HEK293 (cell line): ENCODE data around the gene VWF.

ENCODE experiments used
- CTCF ChIA-PET: fragments of 350-600 bp; formaldehyde crosslinking; extraction: SDS; loops from one replicate; lab custom pipeline; 2021; ENCODE audit warnings: antibody characterized with exemption; lab: Yijun Ruan, JAX
- POLR2A ChIA-PET: fragments of 300-600 bp; formaldehyde crosslinking; extraction: SDS; loops from one replicate; lab custom pipeline; 2020; ENCODE audit warnings: antibody characterized with exemption, inconsistent platforms; lab: Yijun Ruan, JAX
- H3K27ac ChIP-seq: fragments of 200-500 bp; sonication (Bioruptor generic); 2 replicates; pipeline ENCODE4 v1.5.1; 2014; ENCODE audit warnings: low read depth, low read length, control low read depth, inconsistent platforms; ENCODE audit errors: extremely low read depth
- H3K36me3 ChIP-seq, 2 experiments: fragments of 200-500 bp in 1 of 2; sonication (Bioruptor generic) in 1 of 2; 1 replicate in 1 of 2; 2 replicates in 1 of 2; pipeline ENCODE4 v1.5.1; 2014 to 2017; ENCODE audit warnings: inconsistent platforms in 2 of 2, low read length in 2 of 2; ENCODE audit not compliant: control insufficient read depth in 2 of 2, insufficient read depth in 1 of 2
- H3K4me1 ChIP-seq: fragments of 200-500 bp; sonication (Bioruptor generic); 2 replicates; pipeline ENCODE4 v1.5.1; 2014; ENCODE audit warnings: mild to moderate bottlenecking, low read length, inconsistent platforms; ENCODE audit not compliant: control insufficient read depth, insufficient read depth
- H3K4me3 ChIP-seq: 2 replicates; pipeline ENCODE4 v1.5.1; 2011; ENCODE audit warnings: low read depth, mild to moderate bottlenecking, control low read depth, low read length, moderate library complexity
- H3K9me3 ChIP-seq: fragments of 200-500 bp; sonication (Bioruptor generic); 2 replicates; pipeline ENCODE4 v1.5.1; 2014; ENCODE audit warnings: low read depth, low read length, inconsistent platforms; ENCODE audit not compliant: control insufficient read depth, insufficient read depth
- GLI2 ChIP-seq: fragments of 450-650 bp; formaldehyde crosslinking; IDR thresholded peaks from 2 replicates; pipeline ENCODE4; 2017; ENCODE audit warnings: missing biosample characterization, missing genetic modification characterization, low read depth, borderline replicate concordance
- GLIS2 ChIP-seq: fragments of 450-650 bp; formaldehyde crosslinking; IDR thresholded peaks from 2 replicates; pipeline ENCODE4 v1.5.1; 2016; ENCODE audit warnings: missing biosample characterization, missing genetic modification characterization
- MEIS1 ChIP-seq: sonication (generic); formaldehyde crosslinking; IDR thresholded peaks from 2 replicates; pipeline ENCODE4 v1.8.1; 2022; ENCODE audit warnings: missing genetic modification reagents, mild to moderate bottlenecking, borderline replicate concordance
- ZFP37 ChIP-seq: fragments of 450-650 bp; formaldehyde crosslinking; IDR thresholded peaks from 2 replicates; pipeline ENCODE4 v1.5.1; 2016; ENCODE audit warnings: missing biosample characterization, missing genetic modification characterization
- ZNF157 ChIP-seq: fragments of 450-650 bp; formaldehyde crosslinking; IDR thresholded peaks from 2 replicates; pipeline ENCODE4 v1.5.1; 2016; ENCODE audit warnings: missing biosample characterization, missing genetic modification characterization
- ZNF221 ChIP-seq: fragments of 450-650 bp; formaldehyde crosslinking; IDR thresholded peaks from 2 replicates; pipeline ENCODE4 v1.5.1; 2017; ENCODE audit warnings: missing biosample characterization, missing genetic modification characterization, borderline replicate concordance
- ZNF23 ChIP-seq: fragments of 450-650 bp; formaldehyde crosslinking; IDR thresholded peaks from 2 replicates; pipeline ENCODE4 v1.5.1; 2016; ENCODE audit warnings: missing biosample characterization, missing genetic modification characterization, borderline replicate concordance
- ZNF423 ChIP-seq: fragments of 450-650 bp; formaldehyde crosslinking; IDR thresholded peaks from 2 replicates; pipeline ENCODE4 v1.5.1; 2016; ENCODE audit warnings: missing biosample characterization, missing genetic modification characterization
- ZNF514 ChIP-seq: fragments of 450-650 bp; formaldehyde crosslinking; IDR thresholded peaks from 2 replicates; pipeline ENCODE4 v1.5.1; 2016; ENCODE audit warnings: missing biosample characterization, missing genetic modification characterization
- ZNF558 ChIP-seq: fragments of 450-650 bp; formaldehyde crosslinking; IDR thresholded peaks from 2 replicates; pipeline ENCODE4 v1.5.1; 2016; ENCODE audit warnings: missing biosample characterization, missing genetic modification characterization
- ZNF600 ChIP-seq: fragments of 450-650 bp; formaldehyde crosslinking; IDR thresholded peaks from 2 replicates; pipeline ENCODE4 v1.5.1; 2016; ENCODE audit warnings: missing biosample characterization, missing genetic modification characterization
- ZNF658 ChIP-seq: fragments of 450-650 bp; formaldehyde crosslinking; IDR thresholded peaks from 2 replicates; pipeline ENCODE4; 2016; ENCODE audit warnings: missing biosample characterization, missing genetic modification characterization
- ZNF791 ChIP-seq: fragments of 450-650 bp; formaldehyde crosslinking; IDR thresholded peaks from 2 replicates; pipeline ENCODE4 v1.5.1; 2016; ENCODE audit warnings: missing biosample characterization, missing genetic modification characterization
- TF ChIP-seq, protein P1 (sequence below): fragments of 450-650 bp; formaldehyde crosslinking; IDR thresholded peaks from 2 replicates; pipeline ENCODE4 v1.5.1; 2016; ENCODE audit warnings: missing biosample characterization, missing genetic modification characterization
- TF ChIP-seq, protein P2 (sequence below): fragments of 450-650 bp; formaldehyde crosslinking; IDR thresholded peaks from 2 replicates; pipeline ENCODE4 v1.5.1; 2017; ENCODE audit warnings: missing biosample characterization, mild to moderate bottlenecking, missing genetic modification characterization, moderate library complexity
- TF ChIP-seq, protein P3 (sequence below): fragments of 450-650 bp; formaldehyde crosslinking; IDR thresholded peaks from 2 replicates; pipeline ENCODE4 v1.5.1; 2016; ENCODE audit warnings: missing biosample characterization, missing genetic modification characterization, borderline replicate concordance
- TF ChIP-seq, protein P4 (sequence below): fragments of 450-650 bp; formaldehyde crosslinking; IDR thresholded peaks from 2 replicates; pipeline ENCODE4 v1.5.1; 2016; ENCODE audit warnings: missing biosample characterization, missing genetic modification characterization
- TF ChIP-seq, protein P5 (sequence below): fragments of 450-650 bp; formaldehyde crosslinking; IDR thresholded peaks from 2 replicates; pipeline ENCODE4 v1.5.1; 2016; ENCODE audit warnings: missing biosample characterization, missing genetic modification characterization
- TF ChIP-seq, protein P6 (sequence below): fragments of 450-650 bp; formaldehyde crosslinking; IDR thresholded peaks from 2 replicates; pipeline ENCODE4 v1.5.1; 2016; ENCODE audit warnings: missing biosample characterization, missing genetic modification characterization

Gene VWF

DNA sequence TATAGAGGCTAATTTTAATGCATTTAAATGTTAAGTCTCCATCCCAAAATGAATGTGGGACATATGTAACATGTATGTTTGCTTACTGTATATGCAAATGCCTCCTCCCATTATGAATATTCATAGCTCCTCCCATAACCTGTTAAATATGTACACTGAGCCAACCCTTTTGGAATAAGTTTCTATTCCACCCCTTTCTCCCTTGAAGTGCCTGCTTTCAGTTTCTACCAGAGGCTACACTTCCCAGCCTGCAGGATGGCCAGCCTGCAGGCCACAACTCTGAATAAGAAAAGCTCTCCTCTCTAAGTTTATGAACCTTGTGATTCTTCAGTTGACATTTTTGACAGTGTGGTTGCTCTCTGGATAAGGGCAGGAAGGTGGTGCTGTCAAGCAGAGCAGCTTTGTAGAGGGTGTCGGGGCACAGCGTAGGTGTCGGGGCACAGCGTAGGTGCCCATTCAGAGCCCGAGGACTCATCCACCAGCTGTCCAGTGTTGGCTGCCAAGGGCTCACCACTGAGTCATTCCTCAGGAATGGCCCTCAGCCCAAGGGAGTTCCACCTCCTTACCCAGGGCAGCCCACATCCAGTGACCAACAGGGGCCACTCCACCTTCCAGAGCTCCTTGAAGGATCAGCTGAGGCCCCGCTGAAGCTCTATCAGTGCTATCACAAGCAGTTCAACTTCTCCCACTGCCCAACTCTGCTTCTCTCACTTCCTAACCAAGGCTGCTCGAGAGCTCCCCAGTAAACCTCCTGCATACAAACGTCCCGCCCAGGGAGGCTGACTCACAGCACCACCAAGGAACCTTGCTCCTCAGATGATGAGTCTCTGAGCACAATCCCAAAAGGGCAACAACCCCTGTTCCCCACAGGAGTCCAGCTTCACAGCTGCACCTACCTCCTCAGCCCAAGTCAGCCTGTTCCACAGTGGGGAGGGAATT is 31.4 kb downstream of the VWF start:
- Histone ChIP-seq H3K36me3 (no peaks in the 10 kb centered on the region), H3K4me3 (no peak overlapping the region), H3K27ac (no peak overlapping the region), H3K4me1 (peaks cover 2% of the 10 kb centered on the region; the same call in 1 of the 2 replicates), H3K9me3 (no peaks in the 10 kb centered on the region)
- CTCF ChIA-PET: interaction anchor here (0.6 to 1.5 kb wide), 5 partner anchors 9 to 103 kb away, joined by 3 to 5 read pairs (median 4); no protein-coding TSS in a partner anchor
- POLR2A ChIA-PET: interaction anchor here (0.6 to 1.0 kb wide), 3 partner anchors 9 to 101 kb away, joined by 3 to 4 read pairs (median 3); no protein-coding TSS in a partner anchor
- peak; percentile 58 for TF ChIP-seq ZFP37
- TF ChIP-seq, protein P1, sequence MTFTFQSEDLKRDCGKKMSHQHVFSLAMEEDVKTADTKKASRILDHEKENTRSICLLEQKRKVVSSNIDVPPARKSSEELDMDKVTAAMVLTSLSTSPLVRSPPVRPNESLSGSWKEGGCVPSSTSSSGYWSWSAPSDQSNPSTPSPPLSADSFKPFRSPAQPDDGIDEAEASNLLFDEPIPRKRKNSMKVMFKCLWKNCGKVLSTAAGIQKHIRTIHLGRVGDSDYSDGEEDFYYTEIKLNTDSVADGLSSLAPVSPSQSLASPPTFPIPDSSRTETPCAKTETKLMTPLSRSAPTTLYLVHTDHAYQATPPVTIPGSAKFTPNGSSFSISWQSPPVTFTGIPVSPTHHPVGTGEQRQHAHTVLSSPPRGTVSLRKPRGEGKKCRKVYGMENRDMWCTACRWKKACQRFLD: no peak
- no peak for TF ChIP-seq ZNF514 (tag by site-specific recombination)
- no peak for TF ChIP-seq MEIS1 (CRISPR knock-in tag)
- no peak for TF ChIP-seq ZNF423
- peak; percentile 74 for TF ChIP-seq ZNF600
- TF ChIP-seq ZNF558 (tag by site-specific recombination): no peak
- TF ChIP-seq, protein P2, sequence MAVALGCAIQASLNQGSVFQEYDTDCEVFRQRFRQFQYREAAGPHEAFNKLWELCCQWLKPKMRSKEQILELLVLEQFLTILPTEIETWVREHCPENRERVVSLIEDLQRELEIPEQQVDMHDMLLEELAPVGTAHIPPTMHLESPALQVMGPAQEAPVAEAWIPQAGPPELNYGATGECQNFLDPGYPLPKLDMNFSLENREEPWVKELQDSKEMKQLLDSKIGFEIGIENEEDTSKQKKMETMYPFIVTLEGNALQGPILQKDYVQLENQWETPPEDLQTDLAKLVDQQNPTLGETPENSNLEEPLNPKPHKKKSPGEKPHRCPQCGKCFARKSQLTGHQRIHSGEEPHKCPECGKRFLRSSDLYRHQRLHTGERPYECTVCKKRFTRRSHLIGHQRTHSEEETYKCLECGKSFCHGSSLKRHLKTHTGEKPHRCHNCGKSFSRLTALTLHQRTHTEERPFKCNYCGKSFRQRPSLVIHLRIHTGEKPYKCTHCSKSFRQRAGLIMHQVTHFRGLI (tag by site-specific recombination): no peak
- TF ChIP-seq ZNF221: no peak
- no peak for TF ChIP-seq ZNF658 (tag by site-specific recombination)
- TF ChIP-seq, protein P3, sequence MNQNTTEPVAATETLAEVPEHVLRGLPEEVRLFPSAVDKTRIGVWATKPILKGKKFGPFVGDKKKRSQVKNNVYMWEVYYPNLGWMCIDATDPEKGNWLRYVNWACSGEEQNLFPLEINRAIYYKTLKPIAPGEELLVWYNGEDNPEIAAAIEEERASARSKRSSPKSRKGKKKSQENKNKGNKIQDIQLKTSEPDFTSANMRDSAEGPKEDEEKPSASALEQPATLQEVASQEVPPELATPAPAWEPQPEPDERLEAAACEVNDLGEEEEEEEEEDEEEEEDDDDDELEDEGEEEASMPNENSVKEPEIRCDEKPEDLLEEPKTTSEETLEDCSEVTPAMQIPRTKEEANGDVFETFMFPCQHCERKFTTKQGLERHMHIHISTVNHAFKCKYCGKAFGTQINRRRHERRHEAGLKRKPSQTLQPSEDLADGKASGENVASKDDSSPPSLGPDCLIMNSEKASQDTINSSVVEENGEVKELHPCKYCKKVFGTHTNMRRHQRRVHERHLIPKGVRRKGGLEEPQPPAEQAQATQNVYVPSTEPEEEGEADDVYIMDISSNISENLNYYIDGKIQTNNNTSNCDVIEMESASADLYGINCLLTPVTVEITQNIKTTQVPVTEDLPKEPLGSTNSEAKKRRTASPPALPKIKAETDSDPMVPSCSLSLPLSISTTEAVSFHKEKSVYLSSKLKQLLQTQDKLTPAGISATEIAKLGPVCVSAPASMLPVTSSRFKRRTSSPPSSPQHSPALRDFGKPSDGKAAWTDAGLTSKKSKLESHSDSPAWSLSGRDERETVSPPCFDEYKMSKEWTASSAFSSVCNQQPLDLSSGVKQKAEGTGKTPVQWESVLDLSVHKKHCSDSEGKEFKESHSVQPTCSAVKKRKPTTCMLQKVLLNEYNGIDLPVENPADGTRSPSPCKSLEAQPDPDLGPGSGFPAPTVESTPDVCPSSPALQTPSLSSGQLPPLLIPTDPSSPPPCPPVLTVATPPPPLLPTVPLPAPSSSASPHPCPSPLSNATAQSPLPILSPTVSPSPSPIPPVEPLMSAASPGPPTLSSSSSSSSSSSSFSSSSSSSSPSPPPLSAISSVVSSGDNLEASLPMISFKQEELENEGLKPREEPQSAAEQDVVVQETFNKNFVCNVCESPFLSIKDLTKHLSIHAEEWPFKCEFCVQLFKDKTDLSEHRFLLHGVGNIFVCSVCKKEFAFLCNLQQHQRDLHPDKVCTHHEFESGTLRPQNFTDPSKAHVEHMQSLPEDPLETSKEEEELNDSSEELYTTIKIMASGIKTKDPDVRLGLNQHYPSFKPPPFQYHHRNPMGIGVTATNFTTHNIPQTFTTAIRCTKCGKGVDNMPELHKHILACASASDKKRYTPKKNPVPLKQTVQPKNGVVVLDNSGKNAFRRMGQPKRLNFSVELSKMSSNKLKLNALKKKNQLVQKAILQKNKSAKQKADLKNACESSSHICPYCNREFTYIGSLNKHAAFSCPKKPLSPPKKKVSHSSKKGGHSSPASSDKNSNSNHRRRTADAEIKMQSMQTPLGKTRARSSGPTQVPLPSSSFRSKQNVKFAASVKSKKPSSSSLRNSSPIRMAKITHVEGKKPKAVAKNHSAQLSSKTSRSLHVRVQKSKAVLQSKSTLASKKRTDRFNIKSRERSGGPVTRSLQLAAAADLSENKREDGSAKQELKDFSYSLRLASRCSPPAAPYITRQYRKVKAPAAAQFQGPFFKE (tag by site-specific recombination): no peak
- no peak for TF ChIP-seq ZNF23 (tag by site-specific recombination)
- TF ChIP-seq GLIS2 (tag by site-specific recombination): peak; percentile 66
- TF ChIP-seq, protein P4, sequence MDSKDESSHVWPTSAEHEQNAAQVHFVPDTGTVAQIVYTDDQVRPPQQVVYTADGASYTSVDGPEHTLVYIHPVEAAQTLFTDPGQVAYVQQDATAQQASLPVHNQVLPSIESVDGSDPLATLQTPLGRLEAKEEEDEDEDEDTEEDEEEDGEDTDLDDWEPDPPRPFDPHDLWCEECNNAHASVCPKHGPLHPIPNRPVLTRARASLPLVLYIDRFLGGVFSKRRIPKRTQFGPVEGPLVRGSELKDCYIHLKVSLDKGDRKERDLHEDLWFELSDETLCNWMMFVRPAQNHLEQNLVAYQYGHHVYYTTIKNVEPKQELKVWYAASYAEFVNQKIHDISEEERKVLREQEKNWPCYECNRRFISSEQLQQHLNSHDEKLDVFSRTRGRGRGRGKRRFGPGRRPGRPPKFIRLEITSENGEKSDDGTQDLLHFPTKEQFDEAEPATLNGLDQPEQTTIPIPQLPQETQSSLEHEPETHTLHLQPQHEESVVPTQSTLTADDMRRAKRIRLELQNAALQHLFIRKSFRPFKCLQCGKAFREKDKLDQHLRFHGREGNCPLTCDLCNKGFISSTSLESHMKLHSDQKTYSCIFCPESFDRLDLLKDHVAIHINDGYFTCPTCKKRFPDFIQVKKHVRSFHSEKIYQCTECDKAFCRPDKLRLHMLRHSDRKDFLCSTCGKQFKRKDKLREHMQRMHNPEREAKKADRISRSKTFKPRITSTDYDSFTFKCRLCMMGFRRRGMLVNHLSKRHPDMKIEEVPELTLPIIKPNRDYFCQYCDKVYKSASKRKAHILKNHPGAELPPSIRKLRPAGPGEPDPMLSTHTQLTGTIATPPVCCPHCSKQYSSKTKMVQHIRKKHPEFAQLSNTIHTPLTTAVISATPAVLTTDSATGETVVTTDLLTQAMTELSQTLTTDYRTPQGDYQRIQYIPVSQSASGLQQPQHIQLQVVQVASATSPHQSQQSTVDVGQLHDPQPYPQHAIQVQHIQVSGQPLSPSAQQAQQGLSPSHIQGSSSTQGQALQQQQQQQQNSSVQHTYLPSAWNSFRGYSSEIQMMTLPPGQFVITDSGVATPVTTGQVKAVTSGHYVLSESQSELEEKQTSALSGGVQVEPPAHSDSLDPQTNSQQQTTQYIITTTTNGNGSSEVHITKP (tag by site-specific recombination): peak; percentile 45; the same call in 1 of the 2 replicates
- TF ChIP-seq, protein P5, sequence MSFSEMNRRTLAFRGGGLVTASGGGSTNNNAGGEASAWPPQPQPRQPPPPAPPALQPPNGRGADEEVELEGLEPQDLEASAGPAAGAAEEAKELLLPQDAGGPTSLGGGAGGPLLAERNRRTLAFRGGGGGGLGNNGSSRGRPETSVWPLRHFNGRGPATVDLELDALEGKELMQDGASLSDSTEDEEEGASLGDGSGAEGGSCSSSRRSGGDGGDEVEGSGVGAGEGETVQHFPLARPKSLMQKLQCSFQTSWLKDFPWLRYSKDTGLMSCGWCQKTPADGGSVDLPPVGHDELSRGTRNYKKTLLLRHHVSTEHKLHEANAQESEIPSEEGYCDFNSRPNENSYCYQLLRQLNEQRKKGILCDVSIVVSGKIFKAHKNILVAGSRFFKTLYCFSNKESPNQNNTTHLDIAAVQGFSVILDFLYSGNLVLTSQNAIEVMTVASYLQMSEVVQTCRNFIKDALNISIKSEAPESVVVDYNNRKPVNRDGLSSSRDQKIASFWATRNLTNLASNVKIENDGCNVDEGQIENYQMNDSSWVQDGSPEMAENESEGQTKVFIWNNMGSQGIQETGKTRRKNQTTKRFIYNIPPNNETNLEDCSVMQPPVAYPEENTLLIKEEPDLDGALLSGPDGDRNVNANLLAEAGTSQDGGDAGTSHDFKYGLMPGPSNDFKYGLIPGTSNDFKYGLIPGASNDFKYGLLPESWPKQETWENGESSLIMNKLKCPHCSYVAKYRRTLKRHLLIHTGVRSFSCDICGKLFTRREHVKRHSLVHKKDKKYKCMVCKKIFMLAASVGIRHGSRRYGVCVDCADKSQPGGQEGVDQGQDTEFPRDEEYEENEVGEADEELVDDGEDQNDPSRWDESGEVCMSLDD (tag by site-specific recombination): no peak
- TF ChIP-seq ZNF791 (tag by site-specific recombination): no peak
- TF ChIP-seq GLI2 (tag by site-specific recombination): no peak
- no peak for TF ChIP-seq ZNF157 (tag by site-specific recombination)
- TF ChIP-seq, protein P6, sequence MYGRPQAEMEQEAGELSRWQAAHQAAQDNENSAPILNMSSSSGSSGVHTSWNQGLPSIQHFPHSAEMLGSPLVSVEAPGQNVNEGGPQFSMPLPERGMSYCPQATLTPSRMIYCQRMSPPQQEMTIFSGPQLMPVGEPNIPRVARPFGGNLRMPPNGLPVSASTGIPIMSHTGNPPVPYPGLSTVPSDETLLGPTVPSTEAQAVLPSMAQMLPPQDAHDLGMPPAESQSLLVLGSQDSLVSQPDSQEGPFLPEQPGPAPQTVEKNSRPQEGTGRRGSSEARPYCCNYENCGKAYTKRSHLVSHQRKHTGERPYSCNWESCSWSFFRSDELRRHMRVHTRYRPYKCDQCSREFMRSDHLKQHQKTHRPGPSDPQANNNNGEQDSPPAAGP: peak; percentile 15; the same call in 1 of the 2 replicates
